ENCODE data around the gene ANGPTL1. TPM values are rescaled to one million over a fixed set of nuclear protein-coding genes. Genes with fewer than 3 reads are reported as not detected.

ANGPTL1 gene
- total RNA-seq, 4 donors from 2014 or later, result 152 to 317 (median 184) TPM

- Histone ChIP-seq H3K4me1 (no peaks in the 10 kb centered on the region), H3K27ac (no peak overlapping the region), H3K4me3 (no peak overlapping the region), H3K27me3 (no peaks in the 10 kb centered on the region), H3K36me3 (peaks cover 0 to 9% of the 10 kb centered on the region in 2 donors), H3K9me3 (no peaks in the 10 kb centered on the region)
- ATAC-seq, result no peak
- TF ChIP-seq POLR2AphosphoS5 (IDR thresholded peaks at IDR 0.05) (no peak), EP300 (IDR thresholded peaks at IDR 0.05) (no peak)
- TF ChIP-seq, protein P1, sequence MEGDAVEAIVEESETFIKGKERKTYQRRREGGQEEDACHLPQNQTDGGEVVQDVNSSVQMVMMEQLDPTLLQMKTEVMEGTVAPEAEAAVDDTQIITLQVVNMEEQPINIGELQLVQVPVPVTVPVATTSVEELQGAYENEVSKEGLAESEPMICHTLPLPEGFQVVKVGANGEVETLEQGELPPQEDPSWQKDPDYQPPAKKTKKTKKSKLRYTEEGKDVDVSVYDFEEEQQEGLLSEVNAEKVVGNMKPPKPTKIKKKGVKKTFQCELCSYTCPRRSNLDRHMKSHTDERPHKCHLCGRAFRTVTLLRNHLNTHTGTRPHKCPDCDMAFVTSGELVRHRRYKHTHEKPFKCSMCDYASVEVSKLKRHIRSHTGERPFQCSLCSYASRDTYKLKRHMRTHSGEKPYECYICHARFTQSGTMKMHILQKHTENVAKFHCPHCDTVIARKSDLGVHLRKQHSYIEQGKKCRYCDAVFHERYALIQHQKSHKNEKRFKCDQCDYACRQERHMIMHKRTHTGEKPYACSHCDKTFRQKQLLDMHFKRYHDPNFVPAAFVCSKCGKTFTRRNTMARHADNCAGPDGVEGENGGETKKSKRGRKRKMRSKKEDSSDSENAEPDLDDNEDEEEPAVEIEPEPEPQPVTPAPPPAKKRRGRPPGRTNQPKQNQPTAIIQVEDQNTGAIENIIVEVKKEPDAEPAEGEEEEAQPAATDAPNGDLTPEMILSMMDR (IDR thresholded peaks at IDR 0.05), result no peak
- 95 to 100% methylated on average over 1 of the region's 1 CpG for WGBS, 2 donors (ENCODE audit: low coverage in 1 of 2)
Measured at GRCh38 chr1:178898401-178898800, 27.5 kb upstream of the ANGPTL1 start.

DNA sequence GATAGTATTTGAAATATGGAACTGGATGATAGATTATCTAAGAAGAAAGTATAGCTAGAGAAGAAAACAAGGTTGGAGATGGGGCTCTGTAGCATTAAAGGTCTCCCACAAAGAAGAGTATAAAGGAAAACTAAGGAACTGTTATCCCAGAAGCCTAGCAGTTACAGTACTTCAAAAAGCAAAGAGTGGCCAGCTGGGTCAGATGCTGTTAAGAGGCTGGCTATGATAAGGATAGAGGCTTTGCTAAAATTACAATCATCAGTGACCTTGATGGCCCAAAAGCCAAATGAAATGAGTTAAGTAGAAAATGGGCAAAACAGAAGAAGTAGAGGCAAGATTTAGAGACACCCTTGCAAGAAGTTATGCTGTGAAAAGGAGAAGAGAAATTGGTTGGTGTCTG lies 25.1 kb upstream of the ANGPTL1 start:
- Histone ChIP-seq H3K27me3 (no peaks in the 10 kb centered on the region), H3K27ac (no peak overlapping the region), H3K4me1 (peaks cover 0 to 5% (median 0%) of the 10 kb centered on the region in 3 donors), H3K36me3 (peaks cover 0 to 6% of the 10 kb centered on the region in 2 donors), H3K9me3 (no peaks in the 10 kb centered on the region), H3K4me3 (no peak overlapping the region)
- no peak for TF ChIP-seq POLR2AphosphoS5 (IDR thresholded peaks at IDR 0.05)
- no peak for TF ChIP-seq POLR2A (IDR thresholded peaks at IDR 0.05)
- TF ChIP-seq EP300 (IDR thresholded peaks at IDR 0.05), result no peak
- TF ChIP-seq, protein P1 (IDR thresholded peaks at IDR 0.05), result no peak
- ATAC-seq, result no peak

GRCh38 chr1:178886551-178886950 lies 15.7 kb upstream of the ANGPTL1 start:
- no peaks in the 10 kb centered on the region for H3K9me3 ChIP-seq
- H3K4me3 ChIP-seq, result no peak overlapping the region
- no peak for ATAC-seq
- no peaks in the 10 kb centered on the region for H3K36me3 ChIP-seq
- H3K27ac ChIP-seq, result no peak overlapping the region
- TF ChIP-seq EP300 (IDR thresholded peaks at IDR 0.05), result no peak
- TF ChIP-seq POLR2AphosphoS5 (IDR thresholded peaks at IDR 0.05), result no peak
- TF ChIP-seq POLR2A (IDR thresholded peaks at IDR 0.05), result no peak
- TF ChIP-seq, protein P1 (IDR thresholded peaks at IDR 0.05), result no peak
- WGBS, 2 donors (ENCODE audit: low coverage in 1 of 2), result 82 to 100% methylated on average over 2 of the region's 2 CpGs
- H3K4me1 ChIP-seq, result peaks cover 0 to 5% (median 0%) of the 10 kb centered on the region in 3 donors
- no peaks in the 10 kb centered on the region for H3K27me3 ChIP-seq

DNA sequence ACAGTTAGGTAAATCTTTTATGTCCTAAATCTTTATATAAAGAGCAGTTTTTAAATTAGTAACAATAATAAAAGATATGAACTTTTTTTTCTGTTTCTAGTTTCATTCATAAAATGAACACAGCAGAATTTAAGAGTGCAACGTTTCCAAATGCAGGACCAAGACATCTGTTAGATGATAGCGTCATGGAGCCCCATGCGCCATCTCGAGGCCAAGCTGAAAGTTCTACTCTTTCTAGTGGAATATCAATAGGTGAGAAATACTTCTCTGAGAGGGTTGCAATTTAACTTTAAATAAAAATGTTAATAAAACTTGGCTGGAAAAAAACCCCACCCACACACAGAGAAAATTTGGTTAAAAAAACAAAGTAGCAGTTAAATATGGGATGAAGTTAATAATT lies 15.0 kb upstream of the ANGPTL1 start:
- Histone ChIP-seq H3K27me3 (no peaks in the 10 kb centered on the region), H3K27ac (no peak overlapping the region), H3K4me1 (no peaks in the 10 kb centered on the region), H3K4me3 (no peak overlapping the region), H3K36me3 (no peaks in the 10 kb centered on the region), H3K9me3 (no peaks in the 10 kb centered on the region)
- WGBS, 2 donors (ENCODE audit: low coverage in 1 of 2), result 84 to 86% methylated on average over 4 of the region's 4 CpGs
- TF ChIP-seq POLR2AphosphoS5 (IDR thresholded peaks at IDR 0.05) (no peak), POLR2A (IDR thresholded peaks at IDR 0.05) (no peak), EP300 (IDR thresholded peaks at IDR 0.05) (no peak)
- TF ChIP-seq, protein P1 (IDR thresholded peaks at IDR 0.05), result no peak
- no peak for ATAC-seq

GRCh38 chr1:178881950-178882349 lies 11.1 kb upstream of the ANGPTL1 start:
- Histone ChIP-seq H3K9me3 (no peaks in the 10 kb centered on the region), H3K27ac (no peak overlapping the region), H3K4me1 (no peaks in the 10 kb centered on the region), H3K27me3 (no peaks in the 10 kb centered on the region), H3K36me3 (no peaks in the 10 kb centered on the region), H3K4me3 (no peak overlapping the region)
- WGBS, 2 donors (ENCODE audit: low coverage in 1 of 2), result 78 to 94% methylated on average over 3 of the region's 3 CpGs
- no peak for TF ChIP-seq POLR2AphosphoS5 (IDR thresholded peaks at IDR 0.05)
- no peak for TF ChIP-seq POLR2A (IDR thresholded peaks at IDR 0.05)
- TF ChIP-seq, protein P1 (IDR thresholded peaks at IDR 0.05), result no peak
- TF ChIP-seq EP300 (IDR thresholded peaks at IDR 0.05), result no peak
- ATAC-seq, result no peak
